HEK293 (cell line): ENCODE data around the gene RING1.
A peak's percentile ranks its signal among the peaks of the same experiment; 100 is the strongest.

Experiments
- CTCF ChIA-PET: fragments of 350-600 bp; formaldehyde crosslinking; extraction: SDS; loops from one replicate; lab custom pipeline; 2021; ENCODE audit warnings: antibody characterized with exemption; lab: Yijun Ruan, JAX
- POLR2A ChIA-PET: fragments of 300-600 bp; formaldehyde crosslinking; extraction: SDS; loops from one replicate; lab custom pipeline; 2020; ENCODE audit warnings: antibody characterized with exemption, inconsistent platforms; lab: Yijun Ruan, JAX
- H3K27ac ChIP-seq: fragments of 200-500 bp; sonication (Bioruptor generic); 2 replicates; pipeline ENCODE4 v1.5.1; 2014; ENCODE audit warnings: low read depth, low read length, control low read depth, inconsistent platforms; ENCODE audit errors: extremely low read depth
- H3K36me3 ChIP-seq, 2 experiments: fragments of 200-500 bp in 1 of 2; sonication (Bioruptor generic) in 1 of 2; 1 replicate in 1 of 2; 2 replicates in 1 of 2; pipeline ENCODE4 v1.5.1; 2014 to 2017; ENCODE audit warnings: inconsistent platforms in 2 of 2, low read length in 2 of 2; ENCODE audit not compliant: control insufficient read depth in 2 of 2, insufficient read depth in 1 of 2
- H3K4me1 ChIP-seq: fragments of 200-500 bp; sonication (Bioruptor generic); 2 replicates; pipeline ENCODE4 v1.5.1; 2014; ENCODE audit warnings: mild to moderate bottlenecking, low read length, inconsistent platforms; ENCODE audit not compliant: control insufficient read depth, insufficient read depth
- H3K4me3 ChIP-seq: 2 replicates; pipeline ENCODE4 v1.5.1; 2011; ENCODE audit warnings: low read depth, mild to moderate bottlenecking, control low read depth, low read length, moderate library complexity
- H3K9me3 ChIP-seq: fragments of 200-500 bp; sonication (Bioruptor generic); 2 replicates; pipeline ENCODE4 v1.5.1; 2014; ENCODE audit warnings: low read depth, low read length, inconsistent platforms; ENCODE audit not compliant: control insufficient read depth, insufficient read depth
- BCL11B ChIP-seq: fragments of 450-650 bp; formaldehyde crosslinking; IDR thresholded peaks from 2 replicates; pipeline ENCODE4 v1.5.1; 2016; ENCODE audit warnings: low read depth, missing biosample characterization, missing genetic modification characterization
- GLI4 ChIP-seq: fragments of 450-650 bp; formaldehyde crosslinking; IDR thresholded peaks from 2 replicates; pipeline ENCODE4 v1.5.1; 2016; ENCODE audit warnings: missing biosample characterization, missing genetic modification characterization
- KLF1 ChIP-seq: fragments of 450-650 bp; formaldehyde crosslinking; IDR thresholded peaks from 2 replicates; pipeline ENCODE4 v1.5.1; 2016; ENCODE audit warnings: missing biosample characterization, missing genetic modification characterization
- KLF10 ChIP-seq: fragments of 450-650 bp; IDR thresholded peaks from 2 replicates; pipeline ENCODE4 v1.5.1; 2018; ENCODE audit warnings: missing biosample characterization, mild to moderate bottlenecking, missing genetic modification characterization
- MEIS1 ChIP-seq: sonication (generic); formaldehyde crosslinking; IDR thresholded peaks from 2 replicates; pipeline ENCODE4 v1.8.1; 2022; ENCODE audit warnings: missing genetic modification reagents, mild to moderate bottlenecking, borderline replicate concordance
- REST ChIP-seq: fragments of 450-650 bp; formaldehyde crosslinking; IDR thresholded peaks from 2 replicates; pipeline ENCODE4 v1.5.1; 2016; ENCODE audit warnings: missing biosample characterization, missing genetic modification characterization
- ZBTB17 ChIP-seq: fragments of 450-650 bp; formaldehyde crosslinking; IDR thresholded peaks from 2 replicates; pipeline ENCODE4 v1.5.1; 2016; ENCODE audit warnings: missing biosample characterization, missing genetic modification characterization
- ZEB2 ChIP-seq: fragments of 450-650 bp; formaldehyde crosslinking; IDR thresholded peaks from 2 replicates; pipeline ENCODE4 v1.5.1; 2016; ENCODE audit warnings: missing biosample characterization, missing genetic modification characterization
- ZNF114 ChIP-seq: fragments of 450-650 bp; formaldehyde crosslinking; IDR thresholded peaks from 2 replicates; pipeline ENCODE4 v1.5.0; 2017; ENCODE audit warnings: missing biosample characterization, missing genetic modification characterization
- ZNF133 ChIP-seq: fragments of 450-650 bp; formaldehyde crosslinking; IDR thresholded peaks from 2 replicates; pipeline ENCODE4 v1.5.1; 2016; ENCODE audit warnings: missing biosample characterization, missing genetic modification characterization
- ZNF2 ChIP-seq: fragments of 450-650 bp; formaldehyde crosslinking; IDR thresholded peaks from 2 replicates; pipeline ENCODE4 v1.5.1; 2016; ENCODE audit warnings: missing biosample characterization, missing genetic modification characterization
- ZNF214 ChIP-seq: fragments of 450-650 bp; formaldehyde crosslinking; IDR thresholded peaks from 2 replicates; pipeline ENCODE4 v1.5.1; 2017; ENCODE audit warnings: missing biosample characterization, mild to moderate bottlenecking, missing genetic modification characterization, borderline replicate concordance
- ZNF248 ChIP-seq: fragments of 450-650 bp; formaldehyde crosslinking; IDR thresholded peaks from 2 replicates; pipeline ENCODE4 v1.5.1; 2017; ENCODE audit warnings: missing biosample characterization, missing genetic modification characterization
- ZNF280C ChIP-seq: fragments of 450-650 bp; formaldehyde crosslinking; IDR thresholded peaks from 2 replicates; pipeline ENCODE4 v1.5.1; 2016; ENCODE audit warnings: missing biosample characterization, missing genetic modification characterization
- ZNF302 ChIP-seq: fragments of 450-650 bp; formaldehyde crosslinking; IDR thresholded peaks from 2 replicates; pipeline ENCODE4 v1.5.1; 2016; ENCODE audit warnings: missing biosample characterization, missing genetic modification characterization, low read depth
- ZNF391 ChIP-seq: fragments of 450-650 bp; formaldehyde crosslinking; IDR thresholded peaks from 2 replicates; pipeline ENCODE4 v1.5.1; 2016; ENCODE audit warnings: low read depth, missing biosample characterization, missing genetic modification characterization, borderline replicate concordance
- ZNF394 ChIP-seq: fragments of 450-650 bp; formaldehyde crosslinking; IDR thresholded peaks from 2 replicates; pipeline ENCODE4 v1.5.1; 2016; ENCODE audit warnings: missing biosample characterization, missing genetic modification characterization, mild to moderate bottlenecking, moderate library complexity, borderline replicate concordance
- ZNF473 ChIP-seq: fragments of 450-650 bp; formaldehyde crosslinking; IDR thresholded peaks from 2 replicates; pipeline ENCODE4 v1.5.1; 2017; ENCODE audit warnings: missing biosample characterization, missing genetic modification characterization
- ZNF521 ChIP-seq: fragments of 450-650 bp; formaldehyde crosslinking; IDR thresholded peaks from 2 replicates; pipeline ENCODE4 v1.5.1; 2017; ENCODE audit warnings: missing biosample characterization, mild to moderate bottlenecking, missing genetic modification characterization
- ZNF549 ChIP-seq: fragments of 450-650 bp; IDR thresholded peaks from 2 replicates; pipeline ENCODE4 v1.5.1; 2018; ENCODE audit warnings: missing biosample characterization, missing genetic modification characterization, mild to moderate bottlenecking, inconsistent platforms, moderate library complexity
- ZNF561 ChIP-seq: fragments of 450-650 bp; IDR thresholded peaks from 2 replicates; pipeline ENCODE4 v1.5.1; 2018; ENCODE audit warnings: missing biosample characterization, missing genetic modification characterization, borderline replicate concordance
- ZNF629 ChIP-seq: fragments of 450-650 bp; formaldehyde crosslinking; IDR thresholded peaks from 2 replicates; pipeline ENCODE4 v1.5.1; 2017; ENCODE audit warnings: missing biosample characterization, missing genetic modification characterization
- ZSCAN23 ChIP-seq: fragments of 450-650 bp; formaldehyde crosslinking; IDR thresholded peaks from 2 replicates; pipeline ENCODE4 v1.5.1; 2016; ENCODE audit warnings: missing biosample characterization, missing genetic modification characterization
- ZXDB ChIP-seq: fragments of 450-650 bp; formaldehyde crosslinking; IDR thresholded peaks from 2 replicates; pipeline ENCODE4 v1.5.1; 2016; ENCODE audit warnings: missing biosample characterization, missing genetic modification characterization
- TF ChIP-seq, protein P1 (sequence below): fragments of 450-650 bp; formaldehyde crosslinking; IDR thresholded peaks from 2 replicates; pipeline ENCODE4 v1.5.1; 2016; ENCODE audit warnings: missing biosample characterization, missing genetic modification characterization

Gene RING1

DNA sequence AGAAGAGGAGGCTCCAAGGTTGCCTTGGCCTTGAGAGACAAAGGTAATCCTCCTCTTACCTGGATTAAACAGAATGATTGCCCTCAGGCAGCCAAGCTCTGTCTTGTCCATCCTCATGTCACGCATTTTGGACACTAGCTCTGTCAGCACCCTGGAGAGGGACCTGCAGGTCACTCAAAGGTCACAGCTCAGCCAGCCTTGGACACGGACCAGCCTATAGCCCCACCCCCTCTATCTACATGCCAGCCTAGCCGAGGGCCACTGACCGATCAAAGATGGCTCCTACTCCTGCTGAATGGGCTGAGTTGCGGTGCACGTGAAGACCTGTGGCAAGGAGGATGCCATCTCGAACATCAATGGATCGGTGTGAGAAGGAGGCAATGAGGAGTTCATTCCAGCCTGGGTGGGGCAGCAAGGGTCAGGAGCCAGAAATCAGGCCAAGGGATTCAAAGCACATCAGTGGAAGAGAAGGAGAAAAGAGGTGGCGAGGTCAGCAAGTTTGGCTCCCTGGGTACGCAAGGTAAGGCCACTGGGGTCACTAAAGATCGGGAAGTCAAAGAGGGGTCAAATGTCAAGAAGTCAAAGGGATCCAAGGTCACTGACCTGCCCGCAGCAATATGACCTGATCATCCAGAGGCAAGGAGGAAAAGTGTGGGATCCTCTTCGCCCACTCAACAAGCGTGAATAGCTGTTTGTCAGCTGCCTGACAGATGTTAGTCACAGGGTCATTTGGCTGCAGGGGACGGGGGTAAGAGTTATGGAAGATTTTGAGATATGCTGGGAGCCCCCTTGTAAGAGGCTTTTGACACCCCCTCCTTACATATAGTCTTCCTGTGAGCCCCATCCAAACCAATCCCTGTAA is 12.8 kb upstream of the RING1 start (continued):
- TF ChIP-seq REST (tag by site-specific recombination) (peak; percentile 76), BCL11B (tag by site-specific recombination) (peak; percentile 80), ZNF561 (tag by site-specific recombination) (no peak)

DNA sequence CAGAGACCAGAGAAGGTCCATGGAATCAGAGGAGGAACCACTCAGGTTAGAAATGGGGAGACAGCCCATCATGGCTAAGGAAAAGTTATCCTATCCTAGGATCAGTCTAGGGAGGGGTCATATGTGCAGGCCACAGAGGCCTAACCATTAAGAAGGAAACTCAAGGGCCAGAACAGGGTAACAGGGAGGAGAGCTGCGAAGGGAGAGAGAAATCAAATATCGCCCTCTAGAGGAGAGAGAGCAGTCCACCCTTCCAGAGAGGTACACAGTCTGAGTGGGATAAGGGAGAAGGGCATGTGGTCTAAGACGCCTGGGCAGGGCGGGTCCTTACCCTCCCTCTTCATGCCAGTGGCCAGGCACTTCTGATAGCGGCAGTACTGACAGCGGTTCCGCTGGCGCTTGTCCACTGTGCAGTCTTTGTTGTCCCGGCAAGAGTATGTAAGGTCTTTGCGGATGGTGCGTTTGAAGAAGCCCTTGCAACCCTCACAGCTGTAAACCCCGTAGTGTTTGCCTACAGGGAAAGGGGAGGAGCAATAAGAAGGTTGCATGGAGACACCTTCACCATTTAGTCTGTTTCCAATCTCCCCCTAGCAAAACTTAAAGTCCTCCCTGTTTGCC is 10.8 kb upstream of the RING1 start:
- H3K36me3 ChIP-seq = peaks cover 16 to 51% of the 10 kb centered on the region in 2 experiments; a peak in 2 of 3 replicates
- no peak overlapping the region for H3K4me3 ChIP-seq
- H3K9me3 ChIP-seq = no peaks in the 10 kb centered on the region
- POLR2A ChIA-PET = interaction anchor here (0.8 to 1.4 kb wide), 6 partner anchors 11 to 117 kb away, joined by 3 to 7 read pairs (median 4); partner anchors contain the start of gene RING1
- CTCF ChIA-PET = interaction anchor here (0.6 to 2.6 kb wide), 43 partner anchors 8 to 213 kb away, joined by 3 to 16 read pairs (median 4); partner anchors contain the start of genes HLA-DOA, RING1, RPS18 and VPS52
- H3K4me1 ChIP-seq = peaks cover 19% of the 10 kb centered on the region
- peak overlapping the region; percentile 37; the same call in 1 of the 2 replicates for H3K27ac ChIP-seq
- no peak for TF ChIP-seq ZNF302 (tag by site-specific recombination)
- TF ChIP-seq ZNF473 (tag by site-specific recombination) = no peak
- 0 out of 2 replicates have a peak, but pooled peaks have one; percentile 11 for TF ChIP-seq ZNF629 (tag by site-specific recombination)
- TF ChIP-seq KLF10 = no peak
- TF ChIP-seq ZEB2 = 0 out of 2 replicates have a peak, but pooled peaks have one; percentile 22
- TF ChIP-seq ZNF114 (tag by site-specific recombination) = no peak
- TF ChIP-seq ZNF394 = no peak
- TF ChIP-seq, protein P1, sequence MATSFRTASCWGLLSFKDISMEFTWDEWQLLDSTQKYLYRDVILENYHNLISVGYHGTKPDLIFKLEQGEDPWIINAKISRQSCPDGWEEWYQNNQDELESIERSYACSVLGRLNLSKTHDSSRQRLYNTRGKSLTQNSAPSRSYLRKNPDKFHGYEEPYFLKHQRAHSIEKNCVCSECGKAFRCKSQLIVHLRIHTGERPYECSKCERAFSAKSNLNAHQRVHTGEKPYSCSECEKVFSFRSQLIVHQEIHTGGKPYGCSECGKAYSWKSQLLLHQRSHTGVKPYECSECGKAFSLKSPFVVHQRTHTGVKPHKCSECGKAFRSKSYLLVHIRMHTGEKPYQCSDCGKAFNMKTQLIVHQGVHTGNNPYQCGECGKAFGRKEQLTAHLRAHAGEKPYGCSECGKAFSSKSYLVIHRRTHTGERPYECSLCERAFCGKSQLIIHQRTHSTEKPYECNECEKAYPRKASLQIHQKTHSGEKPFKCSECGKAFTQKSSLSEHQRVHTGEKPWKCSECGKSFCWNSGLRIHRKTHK = no peak
- TF ChIP-seq KLF1 (tag by site-specific recombination) = peak; percentile 67
- no peak for TF ChIP-seq ZNF280C (tag by site-specific recombination)
- TF ChIP-seq ZBTB17 = peak; percentile 94
- TF ChIP-seq ZNF248 = no peak
- no peak for TF ChIP-seq ZNF133 (tag by site-specific recombination)
- TF ChIP-seq ZSCAN23 (tag by site-specific recombination) = no peak
- TF ChIP-seq ZNF391 (tag by site-specific recombination) = no peak
- no peak for TF ChIP-seq MEIS1 (CRISPR knock-in tag)
- peak; percentile 38; the same call in 1 of the 2 replicates for TF ChIP-seq ZNF2 (tag by site-specific recombination)
- no peak for TF ChIP-seq ZNF549 (tag by site-specific recombination)
- TF ChIP-seq ZNF214 = no peak
- peak; percentile 99 for TF ChIP-seq ZXDB
- no peak for TF ChIP-seq GLI4
- no peak for TF ChIP-seq ZNF521
